Measurements from ENCODE around the gene KIF12. TPM values are rescaled to one million over a fixed set of nuclear protein-coding genes. Genes with fewer than 3 reads are reported as not detected.

Gene KIF12
- total and polyA plus RNA-seq, 2 experiments from 2014 or later, result 4.2 to 4.3 TPM

- TF ChIP-seq ZNF462 (CRISPR knock-in tag; IDR thresholded peaks at IDR 0.05), result no peak
- no peak for TF ChIP-seq ETS1 (IDR thresholded peaks at IDR 0.05)
- TF ChIP-seq JUNB (IDR thresholded peaks at IDR 0.05; ENCODE audit: unreplicated experiment), result no peak
- no peak for TF ChIP-seq STAT1 (IDR thresholded peaks at IDR 0.05; ENCODE audit: unreplicated experiment)
Measured at GRCh38 chr9:114125476-114126013, 26.5 kb upstream of the KIF12 start (continued).

GRCh38 chr9:114124666-114125475 is 25.8 kb upstream of the KIF12 start:
- Histone ChIP-seq H3K4me2 (no peak overlapping the region), H3K27me3 (ENCODE audit: insufficient read depth) (no peaks in the 10 kb centered on the region), H3F3A (replicated peaks; ENCODE audit: low read depth) (no peaks in the 10 kb centered on the region), H3K4me3 (no peak overlapping the region), H3K27ac (ENCODE audit: low read depth) (no peak overlapping the region), H3K4me1 (ENCODE audit: insufficient read depth) (no peaks in the 10 kb centered on the region), H3K36me3 (ENCODE audit: insufficient read depth) (no peaks in the 10 kb centered on the region), H4K20me1 (replicated peaks; ENCODE audit: insufficient read depth) (no peaks in the 10 kb centered on the region), H3K79me2 (replicated peaks; ENCODE audit: insufficient read depth) (no peaks in the 10 kb centered on the region), H3K9me2 (ENCODE audit: insufficient read depth) (no peaks in the 10 kb centered on the region), H2AFZ (no peak overlapping the region)
- Mint-ChIP-seq H3K27ac (no peak overlapping the region), H3K9me3 (no peaks in the 10 kb centered on the region), H3K4me3 (no peak overlapping the region), H3K4me1 (peaks cover 6% of the 10 kb centered on the region), H3K27me3 (ENCODE audit: insufficient read depth, low read depth, poor library complexity) (peaks cover 8% of the 10 kb centered on the region), H3K36me3 (ENCODE audit: low read depth) (no peaks in the 10 kb centered on the region; the same call in 2 of the 3 replicates)
- ATAC-seq (no peak), DNase-seq (ENCODE audit: low spot score) (no peak)
- TF ChIP-seq EZH2 (IDR thresholded peaks at IDR 0.05; ENCODE audit: low read depth, unreplicated experiment), result no peak
- TF ChIP-seq JUNB (IDR thresholded peaks at IDR 0.05; ENCODE audit: unreplicated experiment), result no peak
- TF ChIP-seq CTCF (conservative IDR thresholded peaks at IDR 0.05; ENCODE audit: low read depth in 2 of 2), result no peak
- no peak for TF ChIP-seq ZNF331 (CRISPR knock-in tag; IDR thresholded peaks at IDR 0.05; ENCODE audit: low read depth)
- no peak for TF ChIP-seq STAT1 (IDR thresholded peaks at IDR 0.05; ENCODE audit: unreplicated experiment)
- no peak for TF ChIP-seq CREB1 (CRISPR knock-in tag; IDR thresholded peaks at IDR 0.05; ENCODE audit: low read depth)
- TF ChIP-seq ZNF114 (CRISPR knock-in tag; IDR thresholded peaks at IDR 0.05), result no peak
- no peak for TF ChIP-seq NANOG (IDR thresholded peaks at IDR 0.05; ENCODE audit: borderline replicate concordance)
- TF ChIP-seq EZH2phosphoT487 (IDR thresholded peaks at IDR 0.05; ENCODE audit: unreplicated experiment), result no peak
- no peak for TF ChIP-seq ETS1 (IDR thresholded peaks at IDR 0.05)
- no peak for TF ChIP-seq POLR2AphosphoS5 (IDR thresholded peaks at IDR 0.05; ENCODE audit: low read depth)
